ENCODE results near the gene SLC7A10.

DNA sequence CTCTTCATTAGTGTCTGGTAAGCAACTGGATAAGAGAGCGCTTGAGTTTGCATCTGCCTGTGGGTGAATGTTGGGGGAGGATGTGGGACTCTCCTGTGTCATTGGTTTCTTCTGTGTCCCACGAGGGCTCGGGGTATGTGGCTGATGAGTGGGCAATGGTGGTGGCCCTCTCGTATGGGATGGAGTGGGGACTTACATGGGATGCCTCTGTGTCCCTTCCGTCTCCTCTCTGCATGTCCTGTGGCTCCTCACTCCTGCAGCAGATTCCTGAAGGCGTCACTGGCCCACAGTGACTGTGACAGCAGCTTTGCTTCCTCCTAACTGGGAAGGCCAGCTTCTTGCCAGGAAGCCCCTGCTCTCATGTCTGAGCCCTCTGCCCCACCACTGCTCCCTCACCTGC lies 34.1 kb downstream of the SLC7A10 start:
- TF ChIP-seq CTCF (IDR thresholded peaks at IDR 0.05) = no peak
- TF ChIP-seq POLR2A (IDR thresholded peaks at IDR 0.05) = no peak

Measured in esophagus squamous epithelium (tissue), 4 donors.